Pericardium fibroblast (primary cell): ENCODE measurements around the gene VAT1L. TPM values are rescaled to one million over a fixed set of nuclear protein-coding genes. Genes with fewer than 3 reads are reported as not detected.

Source experiments
- total RNA-seq: library from RNA; depleted of rRNA; stranded (reverse); fragments of >200 nt; gene quantifications from 2 replicates; pipeline ENCODE4 v1.2.3, GENCODE V29; 2015

The VAT1L gene, protein sequence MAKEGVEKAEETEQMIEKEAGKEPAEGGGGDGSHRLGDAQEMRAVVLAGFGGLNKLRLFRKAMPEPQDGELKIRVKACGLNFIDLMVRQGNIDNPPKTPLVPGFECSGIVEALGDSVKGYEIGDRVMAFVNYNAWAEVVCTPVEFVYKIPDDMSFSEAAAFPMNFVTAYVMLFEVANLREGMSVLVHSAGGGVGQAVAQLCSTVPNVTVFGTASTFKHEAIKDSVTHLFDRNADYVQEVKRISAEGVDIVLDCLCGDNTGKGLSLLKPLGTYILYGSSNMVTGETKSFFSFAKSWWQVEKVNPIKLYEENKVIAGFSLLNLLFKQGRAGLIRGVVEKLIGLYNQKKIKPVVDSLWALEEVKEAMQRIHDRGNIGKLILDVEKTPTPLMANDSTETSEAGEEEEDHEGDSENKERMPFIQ
- 1.3 and 2.0 TPM in 2 replicates for total RNA-seq

DNA sequence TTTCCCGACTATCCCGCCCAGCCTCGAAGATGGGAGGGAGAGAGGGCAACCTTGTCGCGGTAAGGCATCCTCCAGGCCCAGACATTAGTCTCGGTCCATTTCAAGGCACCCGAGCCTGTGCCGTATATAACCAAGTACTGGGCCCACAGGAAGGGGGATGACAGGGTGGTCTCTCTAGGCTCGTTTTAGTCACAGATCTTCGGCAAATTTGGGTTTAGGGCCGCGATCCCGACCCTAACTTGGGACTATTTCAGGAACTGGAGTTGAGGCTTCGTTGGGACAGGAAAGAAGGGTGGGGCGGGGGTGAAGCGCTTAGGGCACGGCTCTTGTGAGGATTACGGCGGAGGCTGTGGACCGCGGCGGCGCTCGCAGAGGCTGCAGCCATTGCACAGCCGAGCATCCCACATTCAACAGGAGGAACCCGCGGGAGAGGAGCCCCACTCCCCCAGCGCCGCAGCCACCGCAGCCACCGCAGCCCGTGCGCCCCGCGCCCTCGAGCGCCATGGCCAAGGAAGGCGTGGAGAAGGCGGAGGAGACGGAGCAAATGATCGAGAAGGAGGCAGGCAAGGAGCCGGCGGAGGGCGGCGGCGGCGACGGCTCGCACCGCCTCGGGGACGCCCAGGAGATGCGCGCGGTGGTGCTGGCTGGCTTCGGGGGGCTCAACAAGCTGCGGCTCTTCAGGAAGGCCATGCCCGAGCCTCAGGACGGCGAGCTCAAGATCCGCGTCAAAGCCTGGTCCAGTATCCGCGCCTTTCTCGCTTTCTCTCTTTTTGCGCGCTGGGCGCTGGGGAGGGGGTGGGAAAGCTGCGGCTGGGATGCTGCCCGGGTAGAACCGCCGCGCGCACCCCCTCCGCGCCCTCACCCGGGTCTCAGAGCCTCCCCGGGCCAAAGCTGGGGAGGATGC is at the start of gene VAT1L:
Gene VAT1L (plus strand): TSS at position 384 of the 904 bp plus-strand sequence. CDS start 119 bp downstream, at position 503.

DNA sequence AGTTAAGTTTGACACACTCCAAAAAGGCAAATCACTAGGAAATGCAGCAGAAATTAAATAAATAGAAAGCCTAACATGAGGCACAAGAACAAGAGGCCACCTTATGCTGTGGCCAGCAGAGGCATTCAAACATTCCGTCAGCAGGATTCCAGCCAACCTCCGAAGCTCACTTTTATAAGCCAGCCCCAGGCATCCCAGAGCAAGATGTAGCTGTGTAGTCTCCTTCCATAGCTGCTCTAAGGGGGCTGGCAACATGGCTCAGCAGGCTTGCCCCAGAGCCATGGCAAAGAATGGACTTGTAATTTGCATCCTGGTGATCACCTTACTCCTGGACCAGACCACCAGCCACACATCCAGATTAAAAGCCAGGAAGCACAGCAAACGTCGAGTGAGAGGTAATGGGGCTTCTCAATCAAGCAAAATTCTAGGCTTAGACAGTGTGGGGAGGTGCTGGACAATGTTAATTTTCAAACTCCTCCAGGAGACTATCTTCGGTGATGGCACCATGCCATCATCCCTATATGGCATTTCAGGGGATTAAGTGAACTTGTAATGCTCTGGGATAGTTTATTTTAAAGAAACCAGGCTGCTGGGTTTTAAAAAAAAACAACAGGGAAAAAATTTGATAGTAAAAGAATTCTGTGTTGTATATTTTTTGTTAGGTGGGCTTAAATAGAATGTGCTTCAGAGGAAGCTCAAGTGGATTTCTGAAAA is 234.1 kb downstream of the VAT1L start, which contains the start of gene CLEC3A:
Gene CLEC3A (plus strand): TSS at position 202 of the 714 bp plus-strand sequence. CDS start 79 bp downstream, at position 281.

Other genes starting within 250 kb of the VAT1L start
- gene NUDT7, start 66.0 kb upstream of the VAT1L start, total RNA-seq, result 3.1 and 3.9 TPM in 2 replicates
- gene CLEC3A, start 234.0 kb downstream of the VAT1L start, total RNA-seq, result not detected in 2 replicates